NK-92 treated with Interleukin-12 subunit alpha and Interleukin-12 subunit beta, amount 100 ng/mL, for 24 hours (cell line): ENCODE data around the gene SEPTIN1.
"Not testable (repeated sequence)": the region's sequence is repeated elsewhere in the genome, so short reads cannot be mapped to it uniquely, and the experiment has no call there.

ENCODE experiments used
- DNase-seq: peaks from one replicate; lab custom pipeline; 2025; lab: John Stamatoyannopoulos, UW

SEPTIN1 gene

GRCh38 chr16:30341971-30342370 lies 40.4 kb downstream of the SEPTIN1 start:
- not testable (repeated sequence) for DNase-seq

GRCh38 chr16:30340621-30341020 lies 41.7 kb downstream of the SEPTIN1 start:
- no peak for DNase-seq

GRCh38 chr16:30338715-30339114 lies 43.6 kb downstream of the SEPTIN1 start:
- DNase-seq: not testable (repeated sequence)

- not testable (repeated sequence) for DNase-seq
These were observed 44.4 kb downstream of the SEPTIN1 start for GRCh38 chr16:30337964-30338357.

GRCh38 chr16:30335598-30336474 lies 46.5 kb downstream of the SEPTIN1 start:
- no peak for DNase-seq

- DNase-seq: peak; percentile 80
These were observed 47.2 kb downstream of the SEPTIN1 start for GRCh38 chr16:30335028-30335597.

GRCh38 chr16:30334473-30334989 lies 47.8 kb downstream of the SEPTIN1 start:
- peak; percentile 73 for DNase-seq
